Spleen (tissue), 11 donors: Measurements from ENCODE around the gene TMEM117. TPM values are rescaled to one million over a fixed set of nuclear protein-coding genes. Genes with fewer than 3 reads are reported as not detected.

ENCODE experiments used
- DNase-seq: peaks from one replicate; pipeline ENCODE4 v3.0.0-alpha.2; 2020
- H3K27ac ChIP-seq, 8 donors: fragments of 200-600 bp; sonication (generic) in 7 of 8; 1 replicate in 4 of 8; 2 replicates in 4 of 8; pipeline versions ENCODE4 v1.5.0 to v1.8.0; 2016 to 2021; ENCODE audit warnings: inconsistent platforms in 4 of 8, mild to moderate bottlenecking in 4 of 8, moderate library complexity in 1 of 8
- H3K27me3 ChIP-seq, 7 donors: fragments of 200-600 bp; sonication (generic) in 6 of 7; replicated peaks in 1 of 7; 1 replicate in 4 of 7; 2 replicates in 3 of 7; pipeline versions ENCODE4 v1.5.0 to v1.8.0; 2016 to 2021; ENCODE audit warnings: inconsistent platforms in 3 of 7, mild to moderate bottlenecking in 1 of 7
- H3K36me3 ChIP-seq, 6 donors: fragments of 200-600 bp; sonication (generic) in 5 of 6; 1 replicate in 4 of 6; 2 replicates in 2 of 6; pipeline versions ENCODE4 v1.5.0 to v1.8.0; 2016 to 2021; ENCODE audit warnings: inconsistent platforms in 2 of 6
- H3K4me1 ChIP-seq, 6 donors: fragments of 200-600 bp; sonication (generic) in 5 of 6; 1 replicate in 3 of 6; 2 replicates in 3 of 6; pipeline versions ENCODE4 v1.5.0 to v1.8.0; 2016 to 2021; ENCODE audit warnings: inconsistent platforms in 3 of 6
- H3K4me3 ChIP-seq, 8 donors: fragments of 200-600 bp; sonication (generic) in 7 of 8; 1 replicate in 4 of 8; 2 replicates in 4 of 8; pipeline versions ENCODE4 v1.5.0 to v1.8.0; 2016 to 2021; ENCODE audit warnings: inconsistent platforms in 4 of 8, mild to moderate bottlenecking in 4 of 8, moderate library complexity in 2 of 8
- H3K9me3 ChIP-seq, 8 donors: fragments of 200-600 bp; sonication (generic) in 7 of 8; 1 replicate in 4 of 8; 2 replicates in 4 of 8; pipeline versions ENCODE4 v1.5.0 to v1.8.0; 2016 to 2021; ENCODE audit warnings: inconsistent platforms in 4 of 8
- CTCF ChIP-seq, 11 experiments: fragments of 200-600 bp in 7 of 11; fragments of 450-650 bp in 4 of 11; sonication (generic) in 4 of 11; IDR thresholded peaks in 8 of 11; conservative IDR thresholded peaks in 3 of 11; 1 replicate in 7 of 11; 2 replicates in 4 of 11; pipeline versions ENCODE4 v1.4.0 to v1.8.0; 2016 to 2021; ENCODE audit warnings: antibody characterized with exemption in 11 of 11, inconsistent platforms in 4 of 11, mild to moderate bottlenecking in 1 of 11
- POLR2A ChIP-seq, 3 donors: fragments of 450-650 bp; IDR thresholded peaks; one replicate each; pipeline ENCODE4 v1.5.1; 2017; ENCODE audit warnings: antibody characterized with exemption in 3 of 3, mild to moderate bottlenecking in 1 of 3
- POLR2AphosphoS5 ChIP-seq, 3 donors: sonication (generic); formaldehyde crosslinking; IDR thresholded peaks; one replicate each; pipeline ENCODE4 v1.5.1; 2017; ENCODE audit warnings: antibody characterized with exemption in 3 of 3
- WGBS, 5 donors: extraction: QIAGEN DNeasy Blood & Tissue Kit in 3 of 5; methylation state at CpG; one replicate each; pipeline versions ENCODE4 v1.1.5 to v1.1.7; 2013 to 2018; 5-methylcytosine and 5-hydroxymethylcytosine counted together
- intact Hi-C: fragments of 100-400 bp; cut with DNase I; formaldehyde crosslinking; loops from one replicate; pipeline ENCODE4 v1.15.0; 2023; ENCODE audit warnings: low total_unique reads
- polyA plus RNA-seq, 3 donors: library from polyadenylated mRNA; stranded (reverse); fragments of 200-250 nt; gene quantifications; one replicate each; pipeline ENCODE4 v1.2.1, GENCODE V29; 2013
- total RNA-seq, 7 donors: library from RNA; depleted of rRNA in 3 of 7; stranded (reverse); fragments of >200 nt in 3 of 7; fragmentation: NEBNext Ultra II Directional in 4 of 7; extraction: Animal tissue kit (Norgen Biotek cat#: 25700) in 4 of 7; gene quantifications; one replicate each; pipeline versions ENCODE4 v1.1.0 to v1.2.1, GENCODE V29; 2016 to 2021
- donor health status: healthy with polysubstance abuse.
- donor health status: DM: no; HTN: no; CAD: no; lungs with moderate emphysema.
- donor health status: DM: no; HTN: no; CAD: no.
- donor health status: Bipolar disorder and iron deficiency.
- donor health status: healthy.
- donor health status: DM: no; HTN: no; CAD: no.
- donor health status: DM: yes; HTN: yes; CAD: no.

TMEM117 gene
- total and polyA plus RNA-seq, 10 donors, result 1.7 to 24.5 (median 5.0) TPM

- no peak overlapping the region for H3K4me3 ChIP-seq
- H3K9me3 ChIP-seq, result no peaks in the 10 kb centered on the region
- WGBS, 5 donors, result 94 to 100% (median 95%) methylated on average over 2 of the region's 2 CpGs
- intact Hi-C loops, result no loop called here
- H3K4me1 ChIP-seq, result no peaks in the 10 kb centered on the region
- no peaks in the 10 kb centered on the region for H3K36me3 ChIP-seq
- no peak overlapping the region for H3K27ac ChIP-seq
- no peaks in the 10 kb centered on the region for H3K27me3 ChIP-seq
- TF ChIP-seq POLR2AphosphoS5 (IDR thresholded peaks at IDR 0.05), result no peak
- TF ChIP-seq CTCF (IDR thresholded peaks at IDR 0.05 in 8 of 11, conservative IDR thresholded peaks at IDR 0.05 in 3 of 11), result no peak
- no peak for TF ChIP-seq POLR2A (IDR thresholded peaks at IDR 0.05)
- no peak for DNase-seq
Measured at GRCh38 chr12:43893670-43894069, 57.8 kb downstream of the TMEM117 start.

- TF ChIP-seq CTCF (IDR thresholded peaks at IDR 0.05 in 8 of 11, conservative IDR thresholded peaks at IDR 0.05 in 3 of 11), result no peak
- TF ChIP-seq POLR2AphosphoS5 (IDR thresholded peaks at IDR 0.05), result no peak
- no peak for TF ChIP-seq POLR2A (IDR thresholded peaks at IDR 0.05)
- DNase-seq, result no peak
- H3K27me3 ChIP-seq, result no peaks in the 10 kb centered on the region
- H3K36me3 ChIP-seq, result no peaks in the 10 kb centered on the region
- no peaks in the 10 kb centered on the region for H3K4me1 ChIP-seq
- no peak overlapping the region for H3K27ac ChIP-seq
- intact Hi-C loops, result no loop called here
- WGBS, 5 donors, result 88 to 97% (median 97%) methylated on average over 1 of the region's 1 CpG
- no peaks in the 10 kb centered on the region for H3K9me3 ChIP-seq
- no peak overlapping the region for H3K4me3 ChIP-seq
Measured at GRCh38 chr12:43895580-43896206, 59.8 kb downstream of the TMEM117 start.

- Histone ChIP-seq H3K27me3 (no peaks in the 10 kb centered on the region), H3K36me3 (no peaks in the 10 kb centered on the region), H3K4me3 (no peak overlapping the region), H3K4me1 (no peaks in the 10 kb centered on the region), H3K9me3 (no peaks in the 10 kb centered on the region), H3K27ac (no peak overlapping the region)
- TF ChIP-seq POLR2AphosphoS5 (IDR thresholded peaks at IDR 0.05) (no peak), CTCF (IDR thresholded peaks at IDR 0.05 in 8 of 11, conservative IDR thresholded peaks at IDR 0.05 in 3 of 11) (no peak), POLR2A (IDR thresholded peaks at IDR 0.05) (no peak)
- intact Hi-C loops, result no loop called here
- DNase-seq, result no peak
- WGBS, 5 donors, result 92 to 100% (median 95%) methylated on average over 1 of the region's 1 CpG
Measured at GRCh38 chr12:43896496-43896895, 60.6 kb downstream of the TMEM117 start.

- TF ChIP-seq CTCF (IDR thresholded peaks at IDR 0.05 in 8 of 11, conservative IDR thresholded peaks at IDR 0.05 in 3 of 11) (no peak), POLR2AphosphoS5 (IDR thresholded peaks at IDR 0.05) (no peak), POLR2A (IDR thresholded peaks at IDR 0.05) (no peak)
- no peak for DNase-seq
- H3K27ac ChIP-seq, result no peak overlapping the region
- no peaks in the 10 kb centered on the region for H3K36me3 ChIP-seq
- intact Hi-C loops, result no loop called here
- WGBS, 5 donors, result 83 to 90% (median 86%) methylated on average over 3 of the region's 3 CpGs
- no peaks in the 10 kb centered on the region for H3K27me3 ChIP-seq
- H3K4me3 ChIP-seq, result no peak overlapping the region
- no peaks in the 10 kb centered on the region for H3K4me1 ChIP-seq
- H3K9me3 ChIP-seq, result no peaks in the 10 kb centered on the region
Measured at GRCh38 chr12:43898474-43898873, 62.6 kb downstream of the TMEM117 start.
